HG02938 (cell line): ENCODE measurements around the gene PSENEN.
"Not testable (repeated sequence)": the region's sequence is repeated elsewhere in the genome, so short reads cannot be mapped to it uniquely, and the experiment has no call there.

Source experiments
- ATAC-seq: cut with Tn5 transposase; IDR thresholded peaks from one replicate; pipeline ENCODE4 v1.9.1; 2021; ENCODE audit warnings: mild to moderate bottlenecking, moderate library complexity; ENCODE audit not compliant: unreplicated experiment

The PSENEN gene

DNA sequence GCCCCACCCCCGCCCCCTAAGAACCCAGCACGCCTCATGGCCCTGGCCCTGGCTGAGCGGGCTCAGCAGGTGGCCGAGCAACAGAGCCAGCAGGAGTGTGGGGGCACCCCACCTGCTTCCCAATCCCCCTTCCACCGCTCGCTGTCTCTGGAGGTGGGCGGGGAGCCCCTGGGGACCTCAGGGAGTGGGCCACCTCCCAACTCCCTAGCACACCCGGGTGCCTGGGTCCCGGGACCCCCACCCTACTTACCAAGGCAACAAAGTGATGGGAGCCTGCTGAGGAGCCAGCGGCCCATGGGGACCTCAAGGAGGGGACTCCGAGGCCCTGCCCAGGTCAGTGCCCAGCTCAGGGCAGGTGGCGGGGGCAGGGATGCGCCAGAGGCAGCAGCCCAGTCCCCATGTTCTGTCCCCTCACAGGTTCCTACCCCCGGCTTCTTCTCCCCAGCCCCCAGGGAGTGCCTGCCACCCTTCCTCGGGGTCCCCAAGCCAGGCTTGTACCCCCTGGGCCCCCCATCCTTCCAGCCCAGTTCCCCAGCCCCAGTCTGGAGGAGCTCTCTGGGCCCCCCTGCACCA is 41.9 kb downstream of the PSENEN start:
- ATAC-seq, result no peak

DNA sequence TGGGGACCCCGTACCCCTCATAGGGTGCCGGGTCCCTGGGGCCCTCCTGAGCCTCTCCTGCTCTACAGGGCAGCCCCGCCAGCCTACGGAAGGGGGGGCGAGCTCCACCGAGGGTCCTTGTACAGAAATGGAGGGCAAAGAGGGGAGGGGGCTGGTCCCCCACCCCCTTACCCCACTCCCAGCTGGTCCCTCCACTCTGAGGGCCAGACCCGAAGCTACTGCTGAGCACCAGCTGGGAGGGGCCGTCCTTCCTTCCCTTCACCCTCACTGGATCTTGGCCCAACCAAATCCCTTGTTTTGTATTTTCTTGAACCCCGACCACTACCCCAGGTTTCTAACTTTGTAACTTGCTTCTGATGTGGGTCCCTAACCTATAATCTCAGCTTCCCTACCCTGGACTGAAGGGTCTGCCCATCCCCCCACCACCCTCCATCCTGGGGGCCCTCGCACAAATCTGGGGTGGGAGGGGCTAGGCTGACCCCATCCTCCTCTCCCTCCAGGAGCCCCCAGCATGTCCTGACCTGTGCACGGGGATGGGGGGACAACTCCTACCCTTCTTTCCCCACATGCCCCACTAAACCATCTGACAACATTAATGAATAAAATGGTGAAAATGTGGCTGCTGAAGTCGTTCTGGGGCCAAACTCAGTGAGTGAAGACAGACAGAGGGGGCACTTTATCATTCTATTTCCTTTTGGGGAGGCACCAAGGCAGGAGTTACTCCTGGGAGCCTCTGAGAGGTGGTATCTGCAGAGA is 42.9 kb downstream of the PSENEN start:
- ATAC-seq, result no peak

DNA sequence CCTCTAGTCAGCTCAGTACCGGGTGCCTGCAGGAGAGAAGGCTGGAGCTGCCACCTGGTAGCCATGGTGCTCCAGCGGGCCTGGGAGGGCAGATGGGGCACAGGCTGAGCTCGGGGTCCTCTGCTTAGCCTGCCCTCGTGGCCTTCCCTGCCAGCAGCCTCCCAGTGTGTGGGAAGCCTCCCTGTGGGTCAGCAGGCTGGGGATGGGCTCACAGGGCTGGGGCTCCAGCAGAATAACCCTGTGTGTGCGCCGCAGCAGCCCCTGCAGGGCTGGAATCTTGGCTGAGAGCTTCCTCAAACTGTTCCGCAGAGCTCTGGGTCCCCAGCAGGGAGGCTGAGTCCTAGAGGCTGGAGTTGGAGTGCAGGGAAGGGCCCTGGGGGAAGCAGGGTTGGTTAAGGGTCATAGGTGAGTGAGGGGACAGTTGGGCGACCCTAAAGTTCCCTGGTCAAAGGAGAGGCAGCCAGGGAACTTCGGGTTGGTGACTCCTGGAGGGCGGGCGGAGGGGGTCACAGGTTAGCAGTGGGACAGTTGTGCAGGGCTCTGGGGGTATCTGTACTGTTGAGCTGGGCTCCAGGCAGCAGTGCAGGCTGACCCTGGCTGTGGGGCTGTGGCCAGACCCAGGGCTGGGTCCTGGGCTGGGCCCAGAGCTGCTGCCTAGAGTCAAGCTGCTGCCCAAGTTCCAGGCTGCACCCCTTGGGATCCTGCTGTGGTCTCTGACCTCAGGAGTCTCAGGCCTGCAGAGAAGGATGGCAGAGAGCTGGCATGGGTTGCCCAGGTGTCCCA is 43.9 kb downstream of the PSENEN start:
- no peak for ATAC-seq

DNA sequence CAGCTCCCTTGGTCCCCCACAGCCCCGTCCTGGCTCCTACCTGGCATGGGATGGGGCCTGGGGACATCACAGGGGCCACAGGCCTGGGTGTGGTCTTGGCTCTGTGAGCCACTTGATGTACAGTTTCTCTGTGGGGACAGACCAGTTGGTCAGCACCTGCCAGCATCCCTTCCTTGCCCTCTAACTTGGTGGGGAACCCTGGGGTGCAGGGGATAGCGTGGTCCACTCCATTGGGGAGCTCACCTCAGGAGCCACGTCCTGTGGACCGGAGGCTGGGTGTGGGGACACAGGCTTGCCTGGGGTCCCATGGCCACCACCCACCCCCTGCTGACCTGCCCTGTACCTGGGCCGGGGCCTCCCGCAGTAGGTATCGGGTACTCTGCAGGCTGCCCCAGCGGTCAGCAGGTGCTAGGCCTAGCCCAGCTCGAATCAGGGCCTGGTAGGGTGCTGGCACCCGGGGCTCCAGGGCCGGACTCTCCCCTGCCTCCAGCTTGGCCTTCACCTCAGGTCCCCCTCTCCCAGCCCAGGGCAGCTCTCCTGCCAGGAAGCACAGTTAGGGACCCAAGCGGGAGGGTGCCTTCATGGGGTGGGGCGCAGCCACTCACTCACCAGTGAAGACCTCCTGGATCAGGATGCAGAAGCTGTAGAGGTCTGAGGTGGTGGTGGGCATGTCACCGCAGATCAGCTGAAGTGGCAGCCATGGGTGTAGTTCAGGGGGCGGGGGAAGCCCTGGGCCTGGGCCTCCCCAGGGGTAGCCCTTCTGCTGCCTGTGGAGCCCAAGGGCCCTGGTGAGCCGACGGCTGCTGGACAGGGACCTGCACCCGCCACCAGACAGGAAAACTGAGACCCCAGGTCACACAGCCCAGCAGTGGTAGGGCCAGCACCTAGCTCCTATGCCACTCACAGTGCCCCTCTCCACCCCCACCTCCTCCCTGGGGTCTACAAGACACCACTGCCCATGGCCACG is 44.8 kb downstream of the PSENEN start:
- ATAC-seq, result no peak

DNA sequence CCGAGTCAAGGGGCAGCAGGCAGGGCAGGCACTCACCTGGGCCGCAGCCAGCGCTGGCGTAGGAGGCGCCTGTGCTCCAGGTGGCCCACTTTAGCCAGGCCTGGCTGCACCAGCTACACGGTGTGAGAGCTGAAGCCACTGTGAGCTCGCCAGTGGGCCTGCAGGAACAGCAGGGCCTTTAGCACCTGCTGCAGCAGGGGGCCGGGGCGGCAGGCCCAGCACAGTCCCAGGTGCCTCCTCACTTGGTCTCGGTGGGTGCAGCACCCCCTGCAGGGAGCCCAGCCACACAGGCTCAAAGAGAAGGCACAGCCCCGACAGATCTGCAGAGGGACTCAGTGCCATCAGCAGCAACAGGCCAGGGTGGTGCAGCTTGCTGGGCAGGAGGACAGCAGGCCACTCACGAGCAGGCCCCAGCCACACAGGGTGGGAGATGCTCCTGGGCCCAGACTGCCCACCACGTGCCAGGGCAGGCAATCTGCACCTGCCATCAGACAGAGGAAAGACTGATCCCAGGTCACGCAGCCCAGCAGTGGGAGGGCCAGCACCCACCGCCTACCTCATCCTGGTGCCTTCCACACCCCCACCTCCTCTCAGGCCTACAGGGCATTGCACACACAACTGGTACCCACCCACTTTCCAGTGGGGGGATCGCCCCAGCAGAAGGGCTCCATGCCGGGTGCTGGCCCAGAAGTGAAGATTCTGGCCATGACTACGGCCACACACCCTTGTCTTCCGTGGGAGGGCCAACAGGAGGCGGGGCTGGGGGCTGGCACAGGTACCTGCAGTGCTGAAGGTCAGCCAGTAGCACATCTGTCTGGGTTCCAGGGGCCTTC is 45.7 kb downstream of the PSENEN start:
- no peak for ATAC-seq

DNA sequence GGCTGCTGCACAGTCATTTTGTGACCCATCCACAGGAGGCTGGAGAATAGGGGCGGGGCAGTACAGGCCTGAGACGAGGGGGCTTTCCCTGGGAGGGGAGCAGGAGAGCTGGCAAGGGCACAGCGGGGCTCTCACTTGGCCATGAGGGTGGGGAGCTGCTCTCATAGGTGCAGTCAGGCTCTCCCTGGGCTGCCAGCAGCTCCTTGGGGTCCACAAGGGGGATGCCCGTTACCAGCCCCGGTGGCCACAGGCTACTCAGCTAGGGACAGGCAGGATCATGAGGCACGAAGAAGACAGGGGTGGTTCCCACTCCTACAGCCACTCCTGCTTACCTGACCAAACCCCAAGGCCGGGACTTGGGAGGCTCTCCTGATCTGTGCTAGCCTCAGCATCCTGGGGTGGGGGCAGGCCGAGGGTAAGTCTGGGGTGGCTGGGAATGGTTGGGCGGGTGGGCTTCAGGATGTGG is 46.4 kb downstream of the PSENEN start:
- no peak for ATAC-seq

DNA sequence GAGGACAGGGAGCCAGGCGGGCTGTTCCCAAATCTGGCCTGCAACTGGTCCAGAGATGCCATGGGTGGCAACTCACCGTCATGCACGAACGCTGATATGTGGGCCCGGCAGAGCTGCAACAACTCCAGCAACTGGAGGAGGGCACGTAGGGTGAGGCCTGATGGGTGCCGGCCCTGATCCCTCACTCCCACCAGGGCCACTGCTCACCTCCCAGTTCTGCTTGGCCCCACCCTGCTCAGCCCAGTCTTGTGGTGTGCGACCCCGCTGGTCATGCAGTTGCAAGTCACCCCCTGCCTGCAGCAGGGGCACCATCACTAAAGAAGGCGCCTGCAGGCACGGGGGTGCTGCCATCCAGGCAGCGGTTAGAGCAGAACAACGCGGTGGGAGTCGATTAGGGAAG is 46.9 kb downstream of the PSENEN start:
- ATAC-seq, result no peak

DNA sequence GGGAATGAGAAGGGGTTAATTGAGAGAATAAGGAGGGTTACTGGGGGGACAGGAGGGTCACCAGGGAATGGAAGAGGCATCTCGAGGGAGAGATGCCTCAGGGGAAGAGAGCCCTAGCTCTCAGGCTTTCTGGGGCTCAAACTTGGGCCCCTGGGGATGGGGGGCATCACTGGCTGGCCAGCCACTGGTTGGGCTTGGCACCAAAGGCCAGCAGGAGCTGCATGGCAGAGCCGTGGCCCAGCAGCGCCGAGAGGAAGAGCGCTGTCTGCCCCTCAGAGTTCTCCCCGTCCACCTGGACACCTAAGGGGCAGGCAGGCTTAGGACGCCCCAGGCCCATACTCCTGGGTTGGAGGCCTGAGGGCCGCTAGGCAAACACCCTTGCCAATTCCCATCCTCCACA is 47.4 kb downstream of the PSENEN start:
- no peak for ATAC-seq

DNA sequence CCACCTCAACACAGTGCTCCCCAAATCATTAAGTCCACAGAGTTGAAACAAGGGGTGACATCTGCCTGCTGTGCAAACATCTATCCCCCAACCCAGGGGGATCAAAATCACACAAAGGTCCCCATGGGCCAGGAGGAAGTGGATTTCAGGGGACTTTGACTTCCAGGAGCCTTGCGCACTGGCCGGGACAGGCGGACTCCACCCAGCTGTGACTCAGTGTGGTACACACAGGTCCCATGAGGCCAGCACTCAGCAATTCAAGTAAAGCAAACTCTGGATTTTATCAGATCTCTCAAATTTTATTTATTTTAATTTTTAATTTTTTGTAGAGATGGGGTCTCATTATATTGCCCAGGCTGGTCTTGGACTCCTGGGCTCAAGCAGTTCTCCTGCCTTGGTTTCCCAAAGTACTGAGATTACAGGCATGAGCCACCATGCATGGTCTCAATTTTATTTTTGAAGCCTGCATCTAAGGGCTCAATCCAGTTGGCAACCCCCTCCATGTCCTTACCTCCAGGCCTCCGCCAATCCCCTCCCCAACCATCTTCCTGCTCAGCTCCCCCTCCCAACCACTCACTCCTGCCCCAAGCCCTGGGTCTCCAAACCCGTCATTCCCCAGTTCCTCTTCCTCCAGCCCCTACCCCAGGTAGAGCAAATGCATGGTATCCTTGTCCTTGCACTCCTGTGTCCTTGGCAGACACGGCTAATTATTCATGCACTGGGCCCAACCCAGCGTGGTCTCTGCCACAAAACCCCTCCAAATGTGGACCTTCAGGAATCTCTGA is 48.1 kb downstream of the PSENEN start:
- ATAC-seq, result no peak

DNA sequence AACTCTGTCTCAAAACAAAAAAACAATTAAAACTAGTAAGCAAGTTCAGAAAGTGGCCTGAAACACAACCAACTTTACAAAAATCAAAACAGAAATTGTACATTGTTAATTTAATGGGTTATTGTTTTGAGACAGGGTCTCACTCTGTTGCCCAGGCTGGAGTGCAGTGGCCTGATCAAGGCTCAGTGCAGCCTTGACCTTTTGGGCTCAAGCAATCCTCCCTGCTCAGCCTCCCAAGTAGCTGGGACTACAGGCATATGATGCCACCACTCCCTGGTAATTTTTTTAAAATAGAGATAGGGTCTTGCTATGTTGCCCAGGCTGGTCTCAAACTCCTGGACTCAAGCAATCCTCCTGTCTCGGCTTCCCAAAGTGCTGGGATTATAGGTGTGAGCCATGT is 50.1 kb downstream of the PSENEN start:
- not testable (repeated sequence) for ATAC-seq
